NCI-H2227 (cell line): ENCODE data around the gene C1orf87.

Source experiments
- DNase-seq: peaks from one replicate; lab custom pipeline; 2025; ENCODE audit not compliant: unreplicated experiment; lab: John Stamatoyannopoulos, UW

Gene C1orf87

GRCh38 chr1:60065199-60065598 is 8.4 kb downstream of the C1orf87 start:
- no peak for DNase-seq

GRCh38 chr1:60063561-60063960 is 10.0 kb downstream of the C1orf87 start:
- no peak for DNase-seq

GRCh38 chr1:60059468-60059867 is 14.1 kb downstream of the C1orf87 start:
- no peak for DNase-seq

- no peak for DNase-seq
Measured at GRCh38 chr1:60055336-60055735, 18.2 kb downstream of the C1orf87 start.

- no peak for DNase-seq
Measured at GRCh38 chr1:60054374-60054773, 19.2 kb downstream of the C1orf87 start.

GRCh38 chr1:60052601-60053000 is 21.0 kb downstream of the C1orf87 start:
- no peak for DNase-seq

- no peak for DNase-seq
Measured at GRCh38 chr1:60051191-60051590, 22.4 kb downstream of the C1orf87 start.

- no peak for DNase-seq
Measured at GRCh38 chr1:60049188-60049587, 24.4 kb downstream of the C1orf87 start.

- DNase-seq: no peak
Measured at GRCh38 chr1:60044881-60045280, 28.7 kb downstream of the C1orf87 start.

GRCh38 chr1:60041783-60042182 is 31.8 kb downstream of the C1orf87 start:
- no peak for DNase-seq

GRCh38 chr1:60037669-60038068 is 35.9 kb downstream of the C1orf87 start:
- DNase-seq: no peak

GRCh38 chr1:60036856-60037460 is 36.6 kb downstream of the C1orf87 start:
- DNase-seq: no peak

GRCh38 chr1:60035921-60036320 is 37.6 kb downstream of the C1orf87 start:
- DNase-seq: no peak

- no peak for DNase-seq
Measured at GRCh38 chr1:60034999-60035398, 38.6 kb downstream of the C1orf87 start.

- DNase-seq: no peak
Measured at GRCh38 chr1:60033066-60033465, 40.5 kb downstream of the C1orf87 start.

- DNase-seq: no peak
Measured at GRCh38 chr1:60031146-60031545, 42.4 kb downstream of the C1orf87 start.

GRCh38 chr1:60025552-60025951 is 48.0 kb downstream of the C1orf87 start:
- DNase-seq: no peak

GRCh38 chr1:60017508-60018205 is 55.9 kb downstream of the C1orf87 start:
- no peak for DNase-seq

- no peak for DNase-seq
Measured at GRCh38 chr1:60010690-60011089, 62.9 kb downstream of the C1orf87 start.

- no peak for DNase-seq
Measured at GRCh38 chr1:60008500-60008899, 65.1 kb downstream of the C1orf87 start.

GRCh38 chr1:60000625-60001024 is 72.9 kb downstream of the C1orf87 start:
- DNase-seq: no peak

GRCh38 chr1:59999746-60000145 is 73.8 kb downstream of the C1orf87 start:
- no peak for DNase-seq

- DNase-seq: no peak
Measured at GRCh38 chr1:59999006-59999405, 74.6 kb downstream of the C1orf87 start.
